Measurements from ENCODE around the gene SNUPN.

SNUPN gene

GRCh38 chr15:75625542-75626347, at the start of gene SNUPN:
Gene SNUPN (minus strand): TSS chr15:75625725. CDS start chr15:75621051, 4,674 bp downstream.
- DNase-seq (ENCODE audit: low read depth, low spot score) = peak; percentile 88

- DNase-seq (ENCODE audit: low read depth, low spot score) = no peak
These were observed 48.8 kb upstream of the SNUPN start for GRCh38 chr15:75674366-75674765.

- no peak for DNase-seq (ENCODE audit: low read depth, low spot score)
These were observed 48.1 kb upstream of the SNUPN start for GRCh38 chr15:75673426-75674235.

- DNase-seq (ENCODE audit: low read depth, low spot score) = no peak
These were observed 47.3 kb upstream of the SNUPN start for GRCh38 chr15:75672646-75673425.

DNA sequence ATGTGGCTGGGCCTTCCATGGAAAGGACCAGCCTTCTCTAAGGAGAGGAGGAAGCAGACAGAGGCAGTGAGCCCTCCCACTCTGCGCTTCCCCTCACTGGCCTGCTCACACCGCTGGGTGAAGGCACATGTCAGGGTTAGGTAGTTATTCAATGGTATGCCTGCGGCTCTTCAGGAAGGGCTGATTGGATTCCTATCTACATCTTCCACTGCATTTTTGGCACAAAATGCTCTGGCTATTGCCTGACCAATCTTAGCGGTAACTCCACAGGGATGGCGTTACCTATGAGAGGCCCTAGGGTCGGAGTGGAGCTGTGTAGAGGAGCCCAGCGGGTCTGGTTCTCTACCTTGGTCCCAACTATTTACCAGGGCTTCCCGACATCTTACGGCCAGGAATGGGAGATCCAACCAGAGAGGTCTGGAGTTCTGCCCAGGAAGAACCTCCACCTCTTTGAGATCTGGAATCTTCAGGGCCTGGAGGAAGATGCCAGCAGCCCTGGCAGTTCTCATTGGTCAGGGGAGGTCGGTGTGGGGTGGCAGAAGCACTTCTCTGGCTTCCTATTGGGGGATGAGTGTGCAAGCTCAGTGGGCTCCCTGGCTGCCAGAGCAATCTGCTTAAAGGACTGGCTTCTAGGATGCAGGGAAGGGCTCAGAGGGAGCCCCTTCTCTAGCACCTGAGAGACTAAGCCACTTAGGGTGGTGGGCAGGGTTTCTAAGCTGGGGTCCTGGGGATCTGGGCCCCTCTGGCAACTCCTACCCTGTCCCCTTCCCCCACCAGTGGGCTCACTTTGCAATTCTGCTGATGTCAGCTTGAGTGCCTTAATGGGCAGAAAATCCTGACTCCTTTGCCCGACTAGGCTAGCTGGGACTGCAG, 46.4 kb upstream of the SNUPN start:
- DNase-seq (ENCODE audit: low read depth, low spot score) = no peak

DNA sequence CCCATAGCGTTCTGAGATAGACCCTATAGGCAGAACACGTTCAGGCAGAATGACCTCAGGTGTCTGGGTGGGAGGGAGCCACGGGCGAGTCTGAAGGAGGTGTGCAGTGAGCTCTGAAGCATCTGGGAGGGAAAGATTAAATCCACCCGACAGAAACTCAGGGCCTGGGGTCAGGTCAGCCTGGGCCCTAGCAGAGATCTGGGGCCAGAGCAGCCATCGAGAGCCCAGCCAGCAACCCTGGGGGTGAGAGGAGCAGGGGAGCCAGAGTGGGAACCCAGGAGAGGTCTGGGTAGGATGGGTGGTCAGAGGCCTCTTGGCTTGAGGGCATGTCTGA, 44.3 kb upstream of the SNUPN start:
- no peak for DNase-seq (ENCODE audit: low read depth, low spot score)

DNA sequence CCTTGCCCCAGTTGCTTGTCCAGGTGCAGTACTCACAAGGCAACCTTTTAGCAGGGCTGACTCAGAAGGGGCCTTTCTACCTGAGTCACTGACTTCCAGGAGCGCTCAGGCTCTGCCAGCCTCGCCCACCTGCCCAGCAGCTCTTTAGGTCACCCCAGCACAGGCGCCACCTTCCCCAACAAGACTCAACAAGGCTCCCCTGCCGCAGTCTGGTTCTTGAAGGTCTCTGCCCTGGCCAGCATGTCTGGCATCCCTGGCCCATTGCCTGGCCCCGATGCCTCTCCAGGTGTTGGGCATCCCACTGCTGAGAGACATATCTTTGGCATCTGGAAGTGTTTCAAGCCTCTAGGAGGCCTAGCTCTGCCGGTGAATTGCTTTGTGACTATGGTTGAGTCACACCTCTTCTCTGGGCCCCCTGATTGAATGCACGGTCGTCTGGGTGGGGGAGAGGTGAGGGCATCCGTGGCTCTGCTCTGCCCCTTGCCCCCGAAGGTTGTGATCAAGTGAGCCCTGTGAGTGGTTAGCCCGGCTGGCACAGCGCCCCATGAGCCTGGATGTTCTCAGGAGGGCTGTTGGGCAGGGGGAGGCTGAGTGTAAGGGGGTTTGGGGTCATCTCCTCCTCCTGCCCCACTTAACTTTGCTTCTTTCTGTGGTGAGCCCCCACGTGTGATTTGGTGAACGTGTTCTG, 43.8 kb upstream of the SNUPN start:
- no peak for DNase-seq (ENCODE audit: low read depth, low spot score)

- DNase-seq (ENCODE audit: low read depth, low spot score) = no peak
These were observed 41.4 kb upstream of the SNUPN start for GRCh38 chr15:75666823-75667501.

- DNase-seq (ENCODE audit: low read depth, low spot score) = no peak
These were observed 38.5 kb upstream of the SNUPN start for GRCh38 chr15:75663931-75664421.

- no peak for DNase-seq (ENCODE audit: low read depth, low spot score)
These were observed 37.4 kb upstream of the SNUPN start for GRCh38 chr15:75662823-75663519.

- DNase-seq (ENCODE audit: low read depth, low spot score) = no peak
These were observed 36.2 kb upstream of the SNUPN start for GRCh38 chr15:75661756-75662140.

- DNase-seq (ENCODE audit: low read depth, low spot score) = no peak
These were observed 35.7 kb upstream of the SNUPN start for GRCh38 chr15:75661100-75661755.

DNA sequence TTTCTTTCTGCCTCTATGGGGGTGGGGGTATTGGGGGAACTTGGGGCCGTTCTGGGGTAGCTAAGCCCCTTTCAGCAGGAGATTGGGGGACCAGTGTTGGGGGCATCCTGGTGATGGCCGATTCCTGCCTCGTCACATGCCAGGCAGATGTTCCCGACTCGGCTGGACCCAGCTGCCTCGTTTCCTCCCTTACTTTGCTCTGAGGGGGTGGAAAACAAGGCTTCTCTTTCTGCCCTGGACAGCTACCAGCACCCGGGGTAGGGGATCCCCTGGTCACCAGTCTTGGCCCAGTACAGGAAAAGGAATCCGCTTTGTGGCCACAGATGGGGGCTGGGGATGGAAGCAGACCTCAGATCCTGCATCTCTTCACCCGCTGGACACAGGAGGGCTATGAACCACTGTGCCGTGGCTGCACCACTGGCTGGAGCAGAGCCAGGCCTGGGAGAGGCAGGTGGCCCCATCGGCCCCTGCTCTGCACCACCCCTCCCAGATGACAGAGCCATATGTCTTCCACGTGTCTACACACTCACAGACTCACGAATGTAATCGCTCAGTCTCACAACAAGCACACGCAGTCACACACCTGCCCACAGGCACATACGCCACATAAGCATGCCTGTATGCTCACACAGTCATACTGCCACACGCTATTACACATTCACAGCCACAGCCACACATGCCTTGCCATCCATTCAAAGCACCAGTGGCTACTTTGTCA, 34.6 kb upstream of the SNUPN start:
- DNase-seq (ENCODE audit: low read depth, low spot score) = no peak

GRCh38 chr15:75659141-75659771, 33.7 kb upstream of the SNUPN start:
- DNase-seq (ENCODE audit: low read depth, low spot score) = no peak

DNA sequence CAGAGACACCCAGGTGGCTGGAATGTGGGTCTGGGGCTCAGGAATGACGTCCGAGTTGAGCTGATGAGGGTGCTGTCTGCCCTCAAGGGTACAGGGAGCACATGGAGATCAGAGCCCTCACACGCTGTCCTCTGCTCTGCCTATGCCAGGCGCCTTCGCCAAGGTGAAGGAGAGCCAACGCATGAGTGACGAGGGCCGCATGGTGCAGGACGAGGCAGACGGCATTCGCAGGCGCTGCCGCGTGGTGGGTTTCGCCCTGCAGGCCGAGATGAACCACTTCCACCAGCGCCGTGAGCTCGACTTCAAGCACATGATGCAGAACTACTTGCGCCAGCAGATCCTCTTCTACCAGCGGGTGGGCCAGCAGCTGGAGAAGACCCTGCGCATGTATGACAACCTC, 31.3 kb upstream of the SNUPN start:
- no peak for DNase-seq (ENCODE audit: low read depth, low spot score)

GRCh38 chr15:75656331-75656730, 30.8 kb upstream of the SNUPN start:
- DNase-seq (ENCODE audit: low read depth, low spot score) = no peak

GRCh38 chr15:75655931-75656330, 30.4 kb upstream of the SNUPN start:
- no peak for DNase-seq (ENCODE audit: low read depth, low spot score)

Measured in activated naive CD8-positive, alpha-beta T cell treated with anti-CD3 and anti-CD28 coated beads, Interleukin-2, amount 50 U/mL, for 16 hours (primary cell).